ENCODE measurements around the gene TMEM247. TPM values are rescaled to one million over a fixed set of nuclear protein-coding genes. Genes with fewer than 3 reads are reported as not detected.

TMEM247 gene
- total RNA-seq = not detected
- not detected for polyA plus RNA-seq

- no peaks in the 10 kb centered on the region for H3K9me3 ChIP-seq (ENCODE audit: control insufficient read depth in 1 of 2, low read length in 2 of 2)
- H3K4me1 Mint-ChIP-seq = peaks cover 11 to 40% (median 27%) of the 10 kb centered on the region in 4 donors
- no peak for DNase-seq
- H3K4me1 ChIP-seq (ENCODE audit: insufficient read depth, low read length) = peaks cover 17% of the 10 kb centered on the region
- POLR2A ChIA-PET (ENCODE audit: partially characterized antibody) = no interaction called here
- H3K4me3 ChIP-seq (ENCODE audit: low read length in 2 of 2) = no peak within 1 kb of the TSS
- no peaks in the 10 kb centered on the region for H3K36me3 ChIP-seq (ENCODE audit: insufficient read depth, low read length)
- H3K27ac ChIP-seq (ENCODE audit: low read depth, low read length) = no peak within 1 kb of the TSS
- H3K27ac Mint-ChIP-seq = peak within 1 kb of the TSS in 3 of 7 donors; percentile 22 to 49 (median 41)
- H3K27me3 Mint-ChIP-seq = peaks cover 0 to 2% of the 10 kb centered on the region in 2 donors
- H3K4me3 Mint-ChIP-seq = peak within 1 kb of the TSS in 4 of 8 donors; percentile 10 to 34 (median 24)
- intact Hi-C loops (cut with micrococcal nuclease) = no loop called here
- no peaks in the 10 kb centered on the region for H3K27me3 ChIP-seq (ENCODE audit: insufficient read depth, low read length)
- peaks cover 9 to 20% of the 10 kb centered on the region in 2 donors for H3K36me3 Mint-ChIP-seq
- peaks cover 0 to 41% (median 25%) of the 10 kb centered on the region in 8 donors for H3K9me3 Mint-ChIP-seq
- CTCF ChIA-PET (ENCODE audit: partially characterized antibody) = no interaction called here
Measured at GRCh38 chr2:46479265-46479664, at the start of gene TMEM247. Gene TMEM247, plus strand, starts transcription at chr2:46479565.

- H3K9me3 Mint-ChIP-seq = peaks cover 0 to 8% (median 2%) of the 10 kb centered on the region in 8 donors
- H3K4me3 ChIP-seq (ENCODE audit: low read length in 2 of 2) = no peak overlapping the region
- CTCF ChIA-PET (ENCODE audit: partially characterized antibody) = no interaction called here
- no peaks in the 10 kb centered on the region for H3K27me3 ChIP-seq (ENCODE audit: insufficient read depth, low read length)
- no peaks in the 10 kb centered on the region for H3K36me3 Mint-ChIP-seq
- POLR2A ChIA-PET (ENCODE audit: partially characterized antibody) = interaction anchor here (0.9 kb wide), 1 partner anchor 9 kb away, joined by 4 read pairs; no protein-coding TSS in a partner anchor
- H3K27me3 Mint-ChIP-seq = no peaks in the 10 kb centered on the region
- H3K4me3 Mint-ChIP-seq = peak overlapping the region in 3 of 8 donors; percentile 56 to 65 (median 59)
- peaks cover 35 to 50% (median 44%) of the 10 kb centered on the region in 4 donors for H3K4me1 Mint-ChIP-seq
- H3K9me3 ChIP-seq (ENCODE audit: control insufficient read depth in 1 of 2, low read length in 2 of 2) = no peaks in the 10 kb centered on the region
- no peaks in the 10 kb centered on the region for H3K36me3 ChIP-seq (ENCODE audit: insufficient read depth, low read length)
- intact Hi-C loops (cut with micrococcal nuclease) = no loop called here
- H3K27ac Mint-ChIP-seq = no peak overlapping the region
- DNase-seq = no peak
- H3K27ac ChIP-seq (ENCODE audit: low read depth, low read length) = no peak overlapping the region
- peaks cover 34% of the 10 kb centered on the region for H3K4me1 ChIP-seq (ENCODE audit: insufficient read depth, low read length)
Measured at GRCh38 chr2:46430413-46430812, 49.0 kb upstream of the TMEM247 start.

- CTCF ChIA-PET (ENCODE audit: partially characterized antibody) = no interaction called here
- H3K27me3 Mint-ChIP-seq = no peaks in the 10 kb centered on the region
- peak overlapping the region in 4 of 7 donors; percentile 8 to 79 (median 69) for H3K27ac Mint-ChIP-seq
Measured at GRCh38 chr2:46430992-46431391, 48.4 kb upstream of the TMEM247 start.

GRCh38 chr2:46431481-46432235, 47.7 kb upstream of the TMEM247 start:
- H3K9me3 Mint-ChIP-seq = peaks cover 0 to 8% (median 2%) of the 10 kb centered on the region in 8 donors
- intact Hi-C loops (cut with micrococcal nuclease) = no loop called here
- Histone ChIP-seq H3K27ac (ENCODE audit: low read depth, low read length) (no peak overlapping the region), H3K4me3 (ENCODE audit: low read length in 2 of 2) (no peak overlapping the region), H3K36me3 (ENCODE audit: insufficient read depth, low read length) (no peaks in the 10 kb centered on the region), H3K4me1 (ENCODE audit: insufficient read depth, low read length) (peaks cover 34% of the 10 kb centered on the region), H3K27me3 (ENCODE audit: insufficient read depth, low read length) (no peaks in the 10 kb centered on the region), H3K9me3 (ENCODE audit: control insufficient read depth in 1 of 2, low read length in 2 of 2) (no peaks in the 10 kb centered on the region)
- H3K4me3 Mint-ChIP-seq = peak overlapping the region in 6 of 8 donors; percentile 35 to 65 (median 58)
- peaks cover 37 to 54% (median 46%) of the 10 kb centered on the region in 4 donors for H3K4me1 Mint-ChIP-seq
- peak overlapping the region in 2 of 7 donors; percentile 64 to 74 for H3K27ac Mint-ChIP-seq
- ChIA-PET POLR2A (ENCODE audit: partially characterized antibody) (no interaction called here), CTCF (ENCODE audit: partially characterized antibody) (no interaction called here)
- H3K36me3 Mint-ChIP-seq = no peaks in the 10 kb centered on the region
- no peak for DNase-seq
- no peaks in the 10 kb centered on the region for H3K27me3 Mint-ChIP-seq

More at GRCh38 chr2:46430992-46431391, 48.4 kb upstream of the TMEM247 start:
- H3K27me3 ChIP-seq (ENCODE audit: insufficient read depth, low read length) = no peaks in the 10 kb centered on the region
- no peaks in the 10 kb centered on the region for H3K9me3 ChIP-seq (ENCODE audit: control insufficient read depth in 1 of 2, low read length in 2 of 2)
- H3K4me1 ChIP-seq (ENCODE audit: insufficient read depth, low read length) = peaks cover 34% of the 10 kb centered on the region
- H3K27ac ChIP-seq (ENCODE audit: low read depth, low read length) = no peak overlapping the region
- no peak overlapping the region for H3K4me3 ChIP-seq (ENCODE audit: low read length in 2 of 2)
- no peaks in the 10 kb centered on the region for H3K36me3 ChIP-seq (ENCODE audit: insufficient read depth, low read length)
- intact Hi-C loops (cut with micrococcal nuclease) = no loop called here
- DNase-seq = peak in 2 of 5 donors; percentile 21 to 25
- Mint-ChIP-seq H3K4me1 (peaks cover 35 to 52% (median 45%) of the 10 kb centered on the region in 4 donors), H3K9me3 (peaks cover 0 to 8% (median 2%) of the 10 kb centered on the region in 8 donors), H3K36me3 (no peaks in the 10 kb centered on the region), H3K4me3 (peak overlapping the region in 6 of 8 donors; percentile 35 to 65 (median 58))
- POLR2A ChIA-PET (ENCODE audit: partially characterized antibody) = interaction anchor here (0.9 kb wide), 1 partner anchor 9 kb away, joined by 4 read pairs; no protein-coding TSS in a partner anchor

- no peak overlapping the region for H3K27ac ChIP-seq (ENCODE audit: low read depth, low read length)
- no peak overlapping the region for H3K4me3 ChIP-seq (ENCODE audit: low read length in 2 of 2)
- H3K27me3 ChIP-seq (ENCODE audit: insufficient read depth, low read length) = no peaks in the 10 kb centered on the region
- Mint-ChIP-seq H3K27ac (no peak overlapping the region), H3K36me3 (no peaks in the 10 kb centered on the region), H3K4me3 (peak overlapping the region in 2 of 8 donors; percentile 12 to 45), H3K9me3 (no peaks in the 10 kb centered on the region), H3K27me3 (no peaks in the 10 kb centered on the region), H3K4me1 (peaks cover 50 to 74% (median 64%) of the 10 kb centered on the region in 4 donors)
- ChIA-PET CTCF (ENCODE audit: partially characterized antibody) (no interaction called here), POLR2A (ENCODE audit: partially characterized antibody) (no interaction called here)
- no peaks in the 10 kb centered on the region for H3K9me3 ChIP-seq (ENCODE audit: control insufficient read depth in 1 of 2, low read length in 2 of 2)
- H3K4me1 ChIP-seq (ENCODE audit: insufficient read depth, low read length) = peaks cover 54% of the 10 kb centered on the region
- intact Hi-C loops (cut with micrococcal nuclease) = no loop called here
- H3K36me3 ChIP-seq (ENCODE audit: insufficient read depth, low read length) = no peaks in the 10 kb centered on the region
- no peak for DNase-seq
Measured at GRCh38 chr2:46434851-46435273, 44.5 kb upstream of the TMEM247 start.

GRCh38 chr2:46435353-46435752, 44.0 kb upstream of the TMEM247 start:
- H3K4me1 ChIP-seq (ENCODE audit: insufficient read depth, low read length) = peaks cover 56% of the 10 kb centered on the region
- peak overlapping the region in 2 of 8 donors; percentile 12 to 45 for H3K4me3 Mint-ChIP-seq
- no peaks in the 10 kb centered on the region for H3K27me3 Mint-ChIP-seq
- no peaks in the 10 kb centered on the region for H3K27me3 ChIP-seq (ENCODE audit: insufficient read depth, low read length)
- no peak overlapping the region for H3K4me3 ChIP-seq (ENCODE audit: low read length in 2 of 2)
- no peaks in the 10 kb centered on the region for H3K9me3 Mint-ChIP-seq
- ChIA-PET CTCF (ENCODE audit: partially characterized antibody) (no interaction called here), POLR2A (ENCODE audit: partially characterized antibody) (no interaction called here)
- no peaks in the 10 kb centered on the region for H3K36me3 ChIP-seq (ENCODE audit: insufficient read depth, low read length)
- H3K27ac ChIP-seq (ENCODE audit: low read depth, low read length) = no peak overlapping the region
- H3K9me3 ChIP-seq (ENCODE audit: control insufficient read depth in 1 of 2, low read length in 2 of 2) = no peaks in the 10 kb centered on the region
- intact Hi-C loops (cut with micrococcal nuclease) = no loop called here
- H3K27ac Mint-ChIP-seq = no peak overlapping the region
- peaks cover 52 to 74% (median 65%) of the 10 kb centered on the region in 4 donors for H3K4me1 Mint-ChIP-seq
- no peaks in the 10 kb centered on the region for H3K36me3 Mint-ChIP-seq
- DNase-seq = no peak

GRCh38 chr2:46435796-46436360, 43.5 kb upstream of the TMEM247 start:
- POLR2A ChIA-PET (ENCODE audit: partially characterized antibody) = no interaction called here
- no peak overlapping the region for H3K4me3 ChIP-seq (ENCODE audit: low read length in 2 of 2)
- Mint-ChIP-seq H3K36me3 (no peaks in the 10 kb centered on the region), H3K4me1 (peaks cover 50 to 74% (median 64%) of the 10 kb centered on the region in 4 donors), H3K4me3 (no peak overlapping the region), H3K9me3 (no peaks in the 10 kb centered on the region), H3K27me3 (no peaks in the 10 kb centered on the region), H3K27ac (no peak overlapping the region)
- peaks cover 56% of the 10 kb centered on the region for H3K4me1 ChIP-seq (ENCODE audit: insufficient read depth, low read length)
- no peaks in the 10 kb centered on the region for H3K27me3 ChIP-seq (ENCODE audit: insufficient read depth, low read length)
- H3K36me3 ChIP-seq (ENCODE audit: insufficient read depth, low read length) = no peaks in the 10 kb centered on the region
- no peak for DNase-seq
- no peaks in the 10 kb centered on the region for H3K9me3 ChIP-seq (ENCODE audit: control insufficient read depth in 1 of 2, low read length in 2 of 2)
- no peak overlapping the region for H3K27ac ChIP-seq (ENCODE audit: low read depth, low read length)
- intact Hi-C loops (cut with micrococcal nuclease) = no loop called here
- CTCF ChIA-PET (ENCODE audit: partially characterized antibody) = no interaction called here
